GM19372 (cell line): ENCODE data around the gene NEURL1B.

ENCODE experiments used
- ATAC-seq: cut with Tn5 transposase; IDR thresholded peaks from one replicate; pipeline ENCODE4 v1.9.1; 2021; ENCODE audit warnings: mild to moderate bottlenecking, low read depth, moderate library complexity; ENCODE audit not compliant: unreplicated experiment

NEURL1B gene

DNA sequence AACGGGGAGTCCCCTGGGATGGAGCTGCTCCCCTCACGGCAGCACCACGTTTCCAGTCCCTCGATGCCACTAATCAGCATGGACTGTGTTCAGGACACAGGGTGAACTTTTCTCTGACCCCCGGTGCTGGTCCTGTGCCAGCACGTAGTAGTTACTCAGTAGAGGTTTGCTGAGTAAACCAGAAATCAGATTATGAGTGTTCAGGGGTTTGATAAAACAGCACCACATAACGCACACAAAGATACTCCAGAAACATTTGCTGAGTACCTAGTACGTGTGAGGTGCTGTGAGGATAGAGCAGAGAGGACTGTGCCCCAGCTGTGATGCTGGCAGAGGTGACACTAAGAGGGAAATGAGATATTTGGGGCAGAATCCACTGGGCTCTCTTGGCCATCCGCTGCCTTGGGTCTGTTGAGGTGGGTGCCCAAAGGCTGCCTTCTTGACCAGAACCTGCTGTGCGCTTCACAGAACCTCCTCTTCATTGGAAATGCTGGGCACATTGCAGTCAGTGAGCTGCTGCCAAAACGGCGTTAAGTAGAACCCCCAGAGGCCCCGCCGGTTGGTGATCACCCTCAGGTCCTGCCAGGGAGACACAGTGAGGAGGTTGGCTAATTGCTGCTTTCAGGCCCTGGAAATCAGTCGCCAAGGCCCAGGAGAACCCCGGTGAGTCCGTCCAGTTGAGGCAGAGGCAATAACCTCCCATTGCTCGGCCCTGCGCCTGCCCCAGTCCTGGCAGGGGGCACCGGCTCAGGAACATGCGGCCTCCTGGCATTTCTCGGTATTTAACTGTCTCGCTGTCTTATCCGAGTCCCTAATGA, 49.4 kb downstream of the NEURL1B start:
- ATAC-seq, result no peak

DNA sequence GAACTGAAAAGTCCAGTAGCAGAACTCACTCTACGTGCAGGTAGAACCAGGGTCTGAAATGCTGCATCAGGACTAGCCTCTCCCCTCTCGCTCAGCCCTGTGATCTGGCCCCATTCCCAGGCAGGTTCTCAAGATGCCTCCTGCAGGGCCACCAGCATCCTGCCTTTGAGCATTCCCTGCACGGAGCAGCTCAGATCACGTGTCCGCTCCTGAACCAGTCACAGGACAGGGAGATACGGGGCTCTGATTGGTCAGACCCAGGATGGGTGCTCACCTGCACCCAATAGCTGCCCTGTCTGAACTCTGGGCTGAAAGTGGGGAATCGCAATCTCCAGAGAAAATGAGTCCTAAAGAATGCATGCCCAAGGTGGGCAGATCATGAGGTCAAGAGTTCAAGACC, 50.8 kb downstream of the NEURL1B start:
- no peak for ATAC-seq

DNA sequence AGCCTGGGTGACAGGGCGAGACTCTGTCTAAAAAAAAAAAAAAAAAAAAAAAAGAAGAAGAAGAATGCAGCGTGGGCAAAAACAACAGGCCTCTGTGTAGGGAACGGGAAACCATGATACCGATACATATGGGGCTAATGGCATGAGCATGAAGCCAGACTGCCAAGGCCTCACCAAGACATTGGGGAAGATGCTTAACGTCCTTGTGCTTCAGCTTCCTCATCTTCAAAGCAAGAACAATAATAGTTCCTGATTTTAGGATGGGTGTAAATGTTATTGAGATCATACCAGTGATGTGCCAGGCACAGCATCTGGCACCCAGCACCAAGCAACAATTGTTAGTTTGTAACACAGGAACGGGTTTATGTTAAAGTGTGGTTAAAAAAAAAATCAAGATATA, 51.4 kb downstream of the NEURL1B start:
- no peak for ATAC-seq

DNA sequence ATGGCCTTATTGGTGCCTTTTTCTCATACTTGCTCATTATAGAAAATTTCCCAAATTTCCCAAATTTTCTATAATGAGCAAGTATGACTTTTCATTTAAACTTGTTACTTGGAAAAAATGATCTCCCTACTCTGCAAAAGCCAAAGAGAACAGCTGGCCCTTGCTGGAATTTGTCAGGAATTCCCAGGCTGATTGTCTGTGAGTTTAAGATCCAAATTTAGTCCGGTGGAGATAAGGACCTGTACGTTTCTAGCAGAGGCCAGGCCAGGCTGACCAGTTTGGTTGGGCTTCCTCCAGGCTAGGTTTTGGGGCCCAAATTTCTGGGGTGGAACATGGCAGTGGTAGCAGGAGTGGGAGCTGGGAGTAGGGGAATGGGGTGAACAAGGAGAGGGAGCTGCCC, 51.9 kb downstream of the NEURL1B start:
- ATAC-seq, result no peak

DNA sequence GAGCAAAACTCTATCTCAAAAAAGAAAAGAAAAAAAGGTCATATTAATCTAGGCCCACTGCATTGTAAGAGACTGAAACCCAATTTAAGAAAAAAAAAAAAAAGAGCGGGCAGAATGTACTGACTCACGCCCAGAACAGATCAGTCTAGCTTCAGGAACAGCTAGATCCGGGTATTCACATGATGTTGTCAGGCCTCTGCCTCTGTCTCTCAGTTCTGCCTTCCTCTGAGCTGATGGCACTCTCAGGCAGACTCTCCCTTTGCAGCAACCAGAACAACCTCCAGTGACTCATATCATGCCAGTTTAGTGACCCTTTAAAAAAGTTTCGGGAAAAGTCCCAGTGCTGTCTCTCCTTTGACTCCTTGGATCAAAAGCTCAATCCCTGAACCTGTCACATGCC, 53.0 kb downstream of the NEURL1B start:
- ATAC-seq, result no peak

DNA sequence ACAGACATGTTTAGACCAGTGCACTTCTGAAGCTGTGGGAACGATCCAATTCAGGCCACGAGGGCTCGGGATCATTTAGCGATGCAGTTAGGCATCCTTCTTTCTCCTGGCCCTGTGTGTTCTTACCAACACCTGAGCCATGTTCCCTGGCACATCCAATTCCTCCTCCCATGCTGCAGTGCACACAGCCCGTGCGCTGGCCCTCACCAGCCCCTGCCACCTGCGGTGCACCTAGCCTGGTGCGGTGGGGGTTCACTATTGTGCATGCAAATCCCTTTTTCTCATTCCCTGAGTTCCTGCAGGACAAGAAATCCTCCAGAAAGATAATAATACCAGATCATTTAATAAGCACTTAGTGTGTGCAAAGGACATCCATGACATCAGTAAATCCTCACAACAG, 53.5 kb downstream of the NEURL1B start:
- ATAC-seq, result no peak

DNA sequence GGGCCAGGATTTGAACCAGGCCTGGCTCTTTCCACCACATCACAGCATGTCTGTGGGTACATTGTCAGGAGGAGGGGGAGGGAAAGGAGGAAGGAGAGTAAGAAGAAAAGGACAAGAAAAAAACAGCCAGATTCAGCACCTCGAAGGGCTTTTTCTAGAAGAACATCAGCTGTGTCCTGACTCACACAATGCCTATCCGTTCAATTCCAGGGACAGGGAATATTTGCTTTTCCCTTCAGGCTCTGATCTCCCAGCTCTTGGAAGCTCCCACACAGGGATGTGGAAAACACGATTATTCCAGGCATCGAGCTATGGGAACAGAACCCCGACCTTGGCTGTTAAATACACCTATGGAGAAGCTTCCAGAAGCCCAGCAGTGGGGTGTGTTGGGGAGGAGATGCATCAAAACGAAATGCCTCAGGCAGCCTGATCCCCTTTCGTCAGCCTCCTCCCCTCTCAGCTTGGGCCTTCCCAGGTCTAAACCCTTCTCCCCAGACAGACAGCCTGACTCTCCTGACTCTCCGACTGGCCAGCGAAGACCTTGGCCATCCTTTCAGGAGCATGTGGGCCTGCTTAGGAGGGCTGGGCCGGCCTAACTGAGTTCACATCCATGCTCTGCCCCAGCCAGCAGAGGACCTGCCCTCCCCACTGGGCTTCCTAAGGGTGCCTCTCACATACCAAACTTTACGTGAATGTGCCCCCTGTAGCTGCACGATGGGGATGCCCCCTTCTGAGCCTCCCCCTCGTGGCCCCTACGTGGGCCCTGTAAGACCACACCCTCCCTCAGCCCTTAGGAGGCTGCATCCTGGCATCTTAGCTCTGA, 54.4 kb downstream of the NEURL1B start:
- no peak for ATAC-seq

DNA sequence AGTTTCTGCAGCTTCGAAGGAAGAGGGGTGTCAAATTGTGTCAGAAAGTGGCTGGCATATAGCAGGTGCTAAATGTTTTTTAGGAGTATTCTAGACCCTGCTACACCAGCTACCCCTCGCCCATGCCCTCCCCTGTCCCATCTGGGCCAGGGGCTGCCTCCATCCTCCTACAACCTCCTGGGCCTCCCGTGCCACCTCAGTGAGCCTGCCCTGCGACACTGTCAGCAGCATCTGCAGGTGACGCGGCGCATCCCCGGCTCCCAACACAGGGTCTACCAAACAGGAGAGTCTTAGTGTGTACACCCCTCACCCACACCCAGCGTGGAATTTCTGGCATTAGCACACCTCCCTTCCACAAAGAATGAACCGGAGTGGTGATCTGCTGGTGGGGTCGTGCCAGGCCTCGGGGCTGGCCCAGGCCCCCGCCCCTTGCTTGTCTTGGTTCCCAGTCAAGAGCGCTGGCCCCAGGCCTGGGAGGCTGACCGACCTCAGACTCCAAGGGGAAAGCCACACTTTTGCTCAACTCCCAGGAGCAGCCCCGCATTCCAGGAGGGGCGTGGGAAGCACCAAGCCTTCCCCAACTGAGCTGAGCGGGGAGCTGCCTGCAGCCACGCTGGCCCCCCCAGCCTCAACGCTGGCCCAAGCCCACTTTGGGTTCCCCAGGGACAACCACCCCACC, 55.2 kb downstream of the NEURL1B start:
- no peak for ATAC-seq

DNA sequence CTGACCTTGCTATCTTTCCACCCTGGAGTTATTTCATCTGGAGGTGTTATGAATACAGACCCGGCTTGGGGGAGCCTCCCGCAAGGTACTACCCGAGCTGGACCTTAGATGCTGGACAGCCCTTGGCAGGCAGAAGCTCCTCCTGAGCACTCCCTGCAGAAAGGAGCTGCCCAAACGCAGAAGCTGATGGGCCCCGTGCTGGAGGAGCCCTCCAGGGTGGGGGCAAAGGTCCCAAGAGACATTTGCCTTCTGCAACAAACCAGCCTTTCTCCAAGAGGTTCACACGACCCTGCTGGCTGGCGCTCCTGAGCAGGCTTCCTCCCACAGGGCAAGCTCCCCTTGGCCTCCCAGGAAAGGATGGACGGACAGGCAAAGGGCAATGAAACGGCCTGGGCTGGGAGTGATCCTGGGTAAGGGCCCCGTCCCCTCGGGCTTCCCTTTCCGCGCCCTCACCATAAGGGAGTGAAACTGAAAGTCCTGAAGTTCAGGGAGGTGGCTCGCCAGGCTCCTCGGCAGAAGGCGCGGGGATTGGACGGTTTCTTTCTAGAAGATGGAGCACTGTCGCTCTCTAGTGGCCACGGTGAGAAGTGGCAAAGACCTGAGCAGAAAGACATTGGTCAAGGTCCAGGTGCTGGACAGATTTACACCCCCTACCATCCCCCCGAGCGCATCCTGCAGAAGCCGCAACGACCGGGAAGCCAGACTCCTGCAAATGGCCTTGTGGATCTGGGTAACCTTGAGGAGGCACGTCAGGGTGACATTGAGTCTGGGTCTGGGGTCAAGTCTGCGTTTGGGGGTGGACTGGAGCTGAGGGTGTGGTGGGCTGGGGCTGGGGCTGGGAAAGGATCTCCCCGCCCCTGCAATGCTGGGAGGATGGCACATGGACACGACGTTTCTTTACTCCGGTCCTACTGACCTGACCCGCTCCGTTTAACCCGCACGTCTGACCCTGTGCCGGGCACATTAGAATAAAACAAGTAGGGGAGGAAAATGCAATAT, 56.4 kb downstream of the NEURL1B start:
- ATAC-seq, result peak; percentile 72

DNA sequence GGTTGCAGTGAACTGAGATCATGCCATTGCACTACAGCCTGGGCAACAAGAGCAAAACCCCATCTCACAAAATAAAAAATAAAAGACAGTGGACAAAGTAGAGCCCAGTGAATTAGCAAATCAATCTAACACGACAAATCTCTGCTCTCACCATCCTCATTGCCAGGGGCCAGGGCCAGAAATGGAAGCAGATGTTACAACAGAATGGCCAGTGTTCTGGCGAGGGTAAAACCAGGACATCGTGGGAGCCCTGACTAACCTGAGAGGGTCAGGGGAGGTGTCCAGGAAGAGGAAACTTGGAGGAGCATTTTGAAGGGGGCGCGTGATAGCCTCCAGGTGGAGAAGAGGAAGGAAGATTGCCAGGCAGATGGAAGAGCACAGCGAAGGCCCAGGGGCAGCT, 58.4 kb downstream of the NEURL1B start:
- no peak for ATAC-seq

DNA sequence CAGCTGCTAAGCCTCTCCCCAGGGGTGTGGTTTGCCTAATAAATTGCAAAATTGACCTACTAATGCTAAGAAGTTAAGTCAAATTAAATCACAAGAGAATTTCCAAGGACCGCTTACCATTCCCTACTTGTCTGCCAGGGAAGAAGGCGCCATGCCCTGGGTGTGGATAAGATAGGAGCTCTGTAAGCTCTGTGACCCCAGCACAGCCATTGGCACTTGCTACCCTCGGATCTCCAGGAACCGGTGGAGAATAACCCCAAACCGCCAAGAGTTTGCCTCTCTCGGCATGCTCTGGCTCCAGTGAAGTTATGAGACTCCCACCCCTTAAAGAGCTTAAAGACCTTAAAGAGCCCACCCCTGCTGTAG, 58.9 kb downstream of the NEURL1B start:
- no peak for ATAC-seq

DNA sequence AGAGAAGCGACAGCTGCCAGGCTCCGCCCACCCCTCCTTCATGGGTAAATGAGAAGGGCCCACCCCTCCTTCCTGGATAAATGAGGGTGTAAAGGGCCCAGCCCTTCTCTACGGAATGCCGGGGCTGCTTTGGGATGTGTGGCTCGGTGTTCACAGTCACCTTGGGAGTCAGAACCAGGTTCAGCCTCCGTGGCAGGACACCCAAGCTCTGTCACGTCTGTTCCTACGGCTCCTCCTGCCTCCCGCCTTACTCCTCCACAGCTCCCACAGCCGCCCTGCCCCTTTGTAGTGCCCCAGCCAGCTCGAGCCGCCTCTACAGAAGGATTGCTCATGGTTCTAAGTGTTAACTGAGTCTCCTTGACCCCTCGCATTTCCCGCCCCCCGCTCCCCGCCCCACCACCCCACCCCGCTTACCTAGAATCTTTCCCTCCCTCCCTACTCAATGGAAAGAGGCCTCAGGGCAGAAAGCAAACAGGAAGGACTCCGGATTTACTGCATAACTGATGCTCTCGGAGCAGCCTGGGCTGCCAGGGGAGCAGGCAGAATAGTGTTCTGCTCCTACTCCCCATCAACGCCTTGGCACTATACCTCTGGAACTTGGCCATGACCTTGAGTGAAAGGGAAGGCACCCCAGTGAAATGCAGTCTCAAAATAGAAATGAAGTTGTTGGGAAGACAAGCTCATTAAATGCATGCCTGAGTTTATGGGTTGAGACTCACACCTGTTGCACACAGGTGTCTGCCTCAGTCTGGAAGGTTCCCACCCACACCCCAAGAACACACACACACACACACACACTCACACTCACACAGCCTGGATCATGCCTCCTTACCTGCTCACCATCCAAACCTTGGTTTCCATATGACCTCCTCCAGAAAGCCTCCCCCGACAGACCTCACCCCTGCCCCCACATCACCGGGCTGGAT, 59.6 kb downstream of the NEURL1B start:
- ATAC-seq, result no peak

DNA sequence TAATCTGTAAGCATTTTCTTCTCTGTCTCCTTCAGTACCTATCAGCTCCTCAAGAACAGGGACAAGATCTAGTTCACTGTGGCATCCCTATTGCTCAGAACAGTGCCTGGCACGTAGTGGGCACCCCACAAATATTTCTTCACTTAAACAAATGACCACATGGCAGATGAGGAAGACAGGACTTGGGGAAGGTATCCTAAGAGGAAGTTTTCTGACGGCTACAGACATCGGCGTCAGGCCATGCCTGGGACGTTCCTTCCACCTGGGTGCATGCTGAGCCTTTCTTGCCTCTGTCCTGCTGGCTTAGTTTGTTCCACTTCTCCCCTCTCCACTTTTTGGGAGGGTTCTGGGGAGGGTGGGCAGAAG, 60.2 kb downstream of the NEURL1B start:
- ATAC-seq, result no peak

DNA sequence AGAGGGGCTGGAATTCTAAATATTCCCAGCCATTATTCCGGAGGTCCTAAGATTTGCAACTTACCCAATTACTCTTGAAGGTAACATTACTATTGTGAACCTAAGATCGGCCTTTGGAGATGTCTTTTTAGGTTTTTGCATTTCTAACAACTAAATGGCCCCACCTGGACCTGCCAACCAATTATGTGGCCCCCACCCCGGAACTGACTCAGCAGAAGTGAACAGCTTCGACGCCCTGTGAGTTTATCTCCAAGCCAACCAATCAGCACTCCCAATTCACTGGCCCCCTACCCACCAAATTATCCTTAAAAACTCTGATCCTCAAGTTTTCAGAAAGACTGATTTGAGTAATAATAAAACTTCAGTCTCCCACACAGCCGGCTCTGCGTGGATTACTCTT, 62.9 kb downstream of the NEURL1B start:
- ATAC-seq, result no peak

DNA sequence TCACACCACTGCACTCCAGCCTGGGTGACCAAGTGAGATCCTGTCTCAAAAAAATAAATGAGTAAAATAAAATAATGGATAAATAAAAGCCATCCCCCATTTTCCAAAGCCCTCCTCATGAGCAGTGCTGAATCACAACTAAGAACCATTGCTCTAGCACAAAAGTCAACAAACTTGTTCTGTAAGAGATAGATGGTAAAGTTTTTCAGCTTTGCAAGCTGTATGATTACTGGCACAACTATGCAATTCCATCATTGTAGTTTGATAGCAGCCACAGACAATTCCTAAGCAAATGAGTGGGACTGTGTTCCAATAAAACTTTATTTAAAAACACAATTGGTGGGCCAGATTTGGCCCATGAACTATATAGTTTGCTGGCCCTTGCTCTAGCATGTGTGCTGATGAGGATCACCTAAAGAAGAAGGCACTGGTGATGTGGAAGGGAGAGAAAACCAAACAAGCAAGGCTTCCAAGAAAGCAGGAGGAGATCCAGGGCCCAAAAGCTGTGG, 64.6 kb downstream of the NEURL1B start:
- ATAC-seq, result no peak

DNA sequence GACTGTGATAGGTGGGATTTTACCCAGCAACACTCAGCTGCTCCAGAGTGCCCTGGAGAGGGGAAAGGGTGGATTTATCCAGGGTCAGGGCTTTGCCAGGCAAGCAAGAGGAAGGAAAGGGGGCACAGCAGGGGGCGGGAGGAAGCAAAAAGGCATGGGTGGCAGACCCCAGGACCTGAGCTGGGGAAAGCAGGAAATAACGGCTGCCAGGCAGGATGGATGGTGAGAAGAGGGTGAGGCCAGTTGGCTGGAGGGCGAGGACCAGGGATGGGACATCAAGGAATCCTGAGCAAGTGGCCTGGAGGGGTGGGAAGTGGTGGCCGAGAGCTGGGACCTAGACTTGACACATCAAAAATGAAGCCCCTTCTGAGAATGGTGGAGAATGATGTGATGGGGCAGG, 65.7 kb downstream of the NEURL1B start:
- ATAC-seq, result no peak

DNA sequence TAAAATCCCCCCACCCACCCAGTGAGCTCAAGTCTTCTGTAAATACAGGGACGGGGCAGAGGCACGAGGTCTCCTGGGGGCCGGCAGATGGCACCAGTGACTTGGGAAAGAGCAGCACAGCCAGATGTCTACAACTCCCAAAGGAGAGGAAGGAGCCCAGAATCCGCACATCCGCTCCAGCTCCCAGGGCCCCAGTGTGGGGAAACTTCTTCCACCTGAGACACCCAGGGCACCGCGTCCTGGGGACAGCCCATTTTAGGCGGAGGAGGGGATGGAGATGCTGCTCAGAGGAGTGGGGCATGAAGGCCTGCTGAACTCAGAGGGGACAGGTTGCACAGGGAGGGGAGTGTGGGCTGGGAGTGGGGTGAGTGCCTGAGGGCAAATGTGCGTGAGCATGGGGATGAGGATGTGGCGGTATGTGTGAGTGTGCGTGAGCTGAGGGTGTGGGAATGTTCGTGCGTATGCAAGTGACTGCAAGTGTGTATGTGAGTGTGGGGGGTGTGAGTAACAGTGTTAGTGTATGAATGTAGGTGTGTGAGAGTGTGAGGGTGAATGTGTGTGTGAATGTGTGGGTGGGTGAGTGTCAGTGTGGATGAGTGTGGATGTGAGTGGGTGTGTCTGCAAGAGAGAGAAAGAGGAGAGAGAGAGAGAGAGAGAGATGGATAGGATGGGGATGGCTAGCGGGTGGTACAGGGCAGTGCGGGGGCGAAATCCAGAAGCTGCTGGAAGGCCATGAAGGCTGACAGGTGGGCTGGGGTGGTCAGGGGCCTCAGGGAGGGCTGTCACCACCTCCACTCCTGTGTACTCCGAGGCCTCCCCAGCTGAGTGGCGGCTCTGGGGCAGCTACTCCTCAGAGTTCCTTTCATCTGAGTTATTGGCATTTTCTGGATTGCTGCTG, 66.5 kb downstream of the NEURL1B start:
- ATAC-seq, result no peak

DNA sequence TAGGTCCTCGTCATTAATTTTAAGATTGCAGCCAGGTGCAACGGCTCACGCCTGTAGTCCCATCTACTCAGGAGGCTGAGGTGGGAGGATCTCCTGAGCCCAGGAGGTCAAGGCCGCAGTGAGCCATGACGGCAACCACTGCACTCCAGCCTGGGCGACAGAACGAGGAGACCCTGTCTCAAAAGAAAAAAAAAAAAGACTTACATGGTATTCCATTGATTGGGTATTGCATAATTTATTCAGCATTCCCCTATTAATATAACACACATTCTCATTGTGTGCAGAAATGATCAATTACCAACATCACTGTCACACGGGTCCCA, 67.1 kb downstream of the NEURL1B start:
- ATAC-seq, result no peak
